GM19463 (cell line): ENCODE measurements around the gene FBH1.
A peak's percentile ranks its signal among the peaks of the same experiment; 100 is the strongest.
"Not testable (repeated sequence)": the region's sequence is repeated elsewhere in the genome, so short reads cannot be mapped to it uniquely, and the experiment has no call there.

Experiments
- ATAC-seq: cut with Tn5 transposase; IDR thresholded peaks from one replicate; pipeline ENCODE4 v1.9.1; 2021; ENCODE audit warnings: mild to moderate bottlenecking, moderate library complexity; ENCODE audit not compliant: unreplicated experiment

FBH1 gene

GRCh38 chr10:5902511-5903274 is 12.7 kb downstream of the FBH1 start:
- no peak for ATAC-seq

- no peak for ATAC-seq
These were observed 13.5 kb downstream of the FBH1 start for GRCh38 chr10:5903563-5903962.

GRCh38 chr10:5904227-5904626 is 14.2 kb downstream of the FBH1 start:
- peak; percentile 87 for ATAC-seq

- no peak for ATAC-seq
These were observed 15.9 kb downstream of the FBH1 start for GRCh38 chr10:5905854-5906507.

- ATAC-seq = no peak
These were observed 16.6 kb downstream of the FBH1 start for GRCh38 chr10:5906651-5907050.

GRCh38 chr10:5908676-5909075 is 18.6 kb downstream of the FBH1 start:
- not testable (repeated sequence) for ATAC-seq

- ATAC-seq = no peak
These were observed 20.5 kb downstream of the FBH1 start for GRCh38 chr10:5910323-5911100.

GRCh38 chr10:5911670-5912069 is 21.6 kb downstream of the FBH1 start:
- ATAC-seq = no peak

GRCh38 chr10:5913736-5914135 is 23.7 kb downstream of the FBH1 start:
- ATAC-seq = no peak

GRCh38 chr10:5915451-5915850 is 25.4 kb downstream of the FBH1 start:
- no peak for ATAC-seq

GRCh38 chr10:5917305-5917704 is 27.3 kb downstream of the FBH1 start:
- ATAC-seq = no peak

- no peak for ATAC-seq
These were observed 28.7 kb downstream of the FBH1 start for GRCh38 chr10:5918763-5919162.

- no peak for ATAC-seq
These were observed 29.5 kb downstream of the FBH1 start for GRCh38 chr10:5919568-5919967.

- no peak for ATAC-seq
These were observed 31.7 kb downstream of the FBH1 start for GRCh38 chr10:5921746-5922145.

- no peak for ATAC-seq
These were observed 34.8 kb downstream of the FBH1 start for GRCh38 chr10:5924889-5925288.

GRCh38 chr10:5927306-5927705 is 37.3 kb downstream of the FBH1 start:
- ATAC-seq = no peak

GRCh38 chr10:5929442-5929841 is 39.4 kb downstream of the FBH1 start:
- no peak for ATAC-seq

- no peak for ATAC-seq
These were observed 40.2 kb downstream of the FBH1 start for GRCh38 chr10:5930272-5930671.

- ATAC-seq = no peak
These were observed 42.3 kb downstream of the FBH1 start for GRCh38 chr10:5932345-5932744.

GRCh38 chr10:5933909-5934546 is 44.0 kb downstream of the FBH1 start:
- ATAC-seq = no peak

- no peak for ATAC-seq
These were observed 45.6 kb downstream of the FBH1 start for GRCh38 chr10:5935628-5936027.
